T-helper 1 cell treated with Interleukin-12 subunit alpha and Interleukin-12 subunit beta and Interleukin-4 antibody, amounts not matched to agents 30 μg/mL and 1 μg/mL, for 36 hours (primary cell): ENCODE results near the gene RAB30.
A peak's percentile ranks its signal among the peaks of the same experiment; 100 is the strongest.

Source experiments
- H3K27ac Mint-ChIP-seq: one replicate; pipeline ENCODE4 v1.8.0; 2021; ENCODE audit warnings: mild to moderate bottlenecking, mixed read lengths
- H3K27me3 Mint-ChIP-seq: one replicate; pipeline ENCODE4 v1.8.0; 2021; ENCODE audit warnings: low read depth, mixed read lengths
- H3K36me3 Mint-ChIP-seq: one replicate; pipeline ENCODE4 v1.8.0; 2021; ENCODE audit warnings: low read depth, mixed read lengths
- H3K4me1 Mint-ChIP-seq: one replicate; pipeline ENCODE4 v1.8.0; 2021; ENCODE audit warnings: low read depth, mixed read lengths
- H3K4me3 Mint-ChIP-seq: one replicate; pipeline ENCODE4 v1.8.0; 2021; ENCODE audit warnings: mild to moderate bottlenecking, moderate library complexity, mixed read lengths
- H3K9me3 Mint-ChIP-seq: one replicate; pipeline ENCODE4 v1.8.0; 2021; ENCODE audit warnings: mixed read lengths

The RAB30 gene

DNA sequence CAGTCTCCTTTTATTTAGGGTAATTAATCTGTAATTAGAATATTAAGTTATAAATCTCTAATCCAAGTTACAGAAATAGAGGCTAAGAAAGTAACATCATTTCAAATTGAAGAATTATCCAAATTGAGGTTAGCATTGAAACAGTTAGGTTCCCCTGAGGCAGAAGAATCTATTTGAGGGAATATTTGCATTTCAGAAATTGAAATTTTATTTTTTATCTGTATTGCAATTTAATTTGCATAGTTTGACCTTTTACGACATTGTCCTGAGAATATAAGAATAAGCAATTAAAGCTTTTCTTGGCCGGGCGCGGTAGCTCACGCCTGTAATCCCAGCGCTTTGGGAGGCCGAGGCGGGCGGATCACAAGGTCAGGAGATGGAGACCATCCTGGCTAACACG, 142.6 kb downstream of the RAB30 start:
- H3K27ac Mint-ChIP-seq: no peak overlapping the region
- no peak overlapping the region for H3K4me3 Mint-ChIP-seq
- H3K9me3 Mint-ChIP-seq: no peaks in the 10 kb centered on the region
- H3K36me3 Mint-ChIP-seq: peaks cover 16% of the 10 kb centered on the region
- peaks cover 17% of the 10 kb centered on the region for H3K4me1 Mint-ChIP-seq
- no peaks in the 10 kb centered on the region for H3K27me3 Mint-ChIP-seq

DNA sequence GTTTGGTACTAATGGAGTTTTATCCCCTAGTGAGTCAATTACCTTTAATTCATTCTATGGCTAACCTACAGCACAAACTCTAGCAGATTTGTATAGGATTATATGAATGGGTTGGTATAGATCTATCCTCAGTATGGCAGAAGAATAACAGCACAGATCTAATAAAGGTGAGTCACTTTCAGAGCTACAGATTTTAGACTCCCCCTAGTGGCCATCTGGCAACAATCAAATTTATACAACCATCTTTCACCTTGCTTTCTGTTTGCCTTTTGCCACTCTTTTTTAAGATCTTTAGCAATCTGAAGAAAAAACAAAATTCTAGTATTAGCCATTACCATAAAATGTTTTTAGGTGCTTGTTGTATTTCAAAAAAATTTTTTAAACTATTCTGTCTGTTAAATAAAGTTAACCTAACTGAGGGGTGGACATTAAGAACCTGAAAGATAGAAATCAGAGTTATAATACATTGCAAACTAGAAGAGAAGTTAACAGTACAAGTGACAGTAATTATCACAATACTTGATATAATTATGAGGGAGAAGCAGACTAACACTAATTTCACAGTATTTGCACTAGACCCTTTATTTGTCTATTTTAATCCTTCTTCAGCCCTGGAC, 144.3 kb downstream of the RAB30 start:
- H3K4me3 Mint-ChIP-seq: no peak overlapping the region
- no peaks in the 10 kb centered on the region for H3K9me3 Mint-ChIP-seq
- H3K27me3 Mint-ChIP-seq: no peaks in the 10 kb centered on the region
- peaks cover 9% of the 10 kb centered on the region for H3K36me3 Mint-ChIP-seq
- H3K27ac Mint-ChIP-seq: peak overlapping the region; percentile 4
- peaks cover 18% of the 10 kb centered on the region for H3K4me1 Mint-ChIP-seq

DNA sequence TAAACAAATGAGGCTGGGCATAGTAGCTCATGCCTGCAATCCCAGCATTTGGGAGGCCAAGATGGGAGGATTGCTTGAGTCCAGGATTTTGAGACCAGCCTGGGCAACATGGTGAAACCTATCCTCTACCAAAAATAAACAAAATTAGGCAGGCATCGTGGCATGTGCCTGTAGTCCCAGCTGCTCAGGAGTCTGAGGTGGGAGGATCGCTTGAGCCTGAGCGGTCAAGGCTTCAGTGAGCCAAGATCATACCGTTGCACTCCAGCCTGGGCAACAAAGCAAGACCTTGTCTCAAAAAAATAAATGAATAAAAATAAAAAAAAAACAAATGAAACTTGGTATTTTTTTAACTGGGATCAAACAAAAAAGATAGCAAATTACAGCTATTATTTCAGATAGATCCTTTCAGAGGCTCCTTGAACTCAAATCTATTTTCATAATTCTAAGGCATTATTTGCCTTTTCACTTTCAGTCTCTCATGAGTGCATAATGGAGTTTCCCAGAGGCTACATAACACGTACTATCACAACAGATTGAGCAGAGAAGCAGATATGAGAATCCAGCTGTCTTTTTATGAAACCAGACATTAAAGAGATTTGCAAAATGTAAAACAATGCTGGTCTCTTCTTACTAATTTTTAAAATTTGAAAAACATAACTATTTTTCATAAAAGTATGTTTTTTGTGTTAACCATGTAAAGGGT, 147.0 kb downstream of the RAB30 start:
- Mint-ChIP-seq H3K9me3 (peaks cover 4% of the 10 kb centered on the region), H3K27me3 (no peaks in the 10 kb centered on the region), H3K4me3 (no peak overlapping the region), H3K27ac (peak overlapping the region; percentile 37), H3K36me3 (peaks cover 11% of the 10 kb centered on the region), H3K4me1 (peaks cover 37% of the 10 kb centered on the region)
